ENCODE results near the gene IFT122.

Gene IFT122

DNA sequence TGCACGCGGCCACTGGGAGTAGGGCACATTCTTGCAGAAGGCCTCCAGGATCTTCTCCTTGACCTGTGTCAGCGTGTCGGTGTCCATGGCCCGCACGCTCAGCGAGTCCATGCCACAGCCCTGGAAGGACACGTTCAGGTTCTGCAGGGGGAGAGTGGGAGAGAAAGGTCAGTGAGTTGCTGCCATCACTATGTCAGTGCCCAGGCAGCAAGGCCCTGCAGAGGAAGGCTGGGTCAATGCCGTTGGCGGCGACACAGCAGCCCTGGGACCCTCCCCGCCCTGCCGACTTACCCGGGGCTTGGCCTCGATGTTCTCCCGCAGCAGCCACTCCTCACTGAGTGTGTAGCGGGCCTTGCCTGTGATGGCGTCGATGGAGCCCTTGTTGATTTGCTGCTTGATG, 122.8 kb downstream of the IFT122 start:
- DNase-seq = no peak

DNA sequence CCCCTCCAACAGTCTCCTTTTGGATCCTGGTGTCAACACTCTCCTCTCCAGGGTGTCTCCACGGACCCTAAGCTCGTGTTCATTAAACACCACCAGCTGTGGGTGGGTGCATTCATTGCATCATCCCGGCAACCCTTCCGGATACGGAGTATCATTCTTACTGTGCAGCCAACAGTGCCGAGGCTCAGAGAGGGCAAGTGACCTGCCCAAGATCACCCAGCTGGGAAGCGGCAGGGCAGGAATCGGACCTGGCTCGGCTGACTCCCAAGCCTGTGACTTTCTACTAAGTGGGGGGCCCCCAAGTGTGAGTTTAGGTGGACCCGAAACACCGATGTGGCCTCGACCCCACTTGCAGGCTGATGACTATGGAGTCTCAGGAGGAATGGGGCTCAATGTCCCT, 123.3 kb downstream of the IFT122 start:
- DNase-seq = no peak

DNA sequence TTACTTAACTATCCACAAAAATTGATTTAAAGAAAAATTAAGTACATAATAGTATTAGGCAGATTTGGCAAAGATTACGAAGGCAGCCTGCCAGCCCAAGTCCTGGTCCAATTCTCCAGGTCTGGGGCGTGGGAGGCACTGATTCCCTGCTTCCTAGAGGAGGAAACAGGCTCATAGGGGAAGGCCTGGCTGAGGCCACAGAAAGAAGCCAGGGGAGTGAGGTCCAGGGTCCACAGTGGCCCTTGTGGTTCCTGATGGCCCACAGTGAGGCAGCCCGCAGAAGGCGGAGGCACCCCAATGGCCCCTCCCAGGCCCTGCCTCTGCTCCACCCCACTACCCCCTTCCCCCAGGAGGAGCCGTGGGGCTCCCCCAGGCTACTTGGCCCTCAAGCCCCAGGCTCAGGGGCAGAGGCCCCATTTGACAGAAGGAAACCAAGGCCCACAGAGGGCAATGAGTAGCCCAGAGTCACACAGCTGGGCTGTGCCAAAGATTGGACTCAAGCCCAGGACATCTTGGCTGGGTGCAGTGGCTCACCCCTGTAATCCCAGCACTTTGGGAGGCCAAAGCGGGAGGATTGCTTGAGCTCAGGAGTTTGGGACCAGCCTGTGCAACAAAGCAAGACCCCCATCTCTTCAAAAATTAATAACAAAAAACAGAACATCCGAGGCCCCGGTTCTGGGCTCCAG, 124.0 kb downstream of the IFT122 start:
- DNase-seq = no peak

DNA sequence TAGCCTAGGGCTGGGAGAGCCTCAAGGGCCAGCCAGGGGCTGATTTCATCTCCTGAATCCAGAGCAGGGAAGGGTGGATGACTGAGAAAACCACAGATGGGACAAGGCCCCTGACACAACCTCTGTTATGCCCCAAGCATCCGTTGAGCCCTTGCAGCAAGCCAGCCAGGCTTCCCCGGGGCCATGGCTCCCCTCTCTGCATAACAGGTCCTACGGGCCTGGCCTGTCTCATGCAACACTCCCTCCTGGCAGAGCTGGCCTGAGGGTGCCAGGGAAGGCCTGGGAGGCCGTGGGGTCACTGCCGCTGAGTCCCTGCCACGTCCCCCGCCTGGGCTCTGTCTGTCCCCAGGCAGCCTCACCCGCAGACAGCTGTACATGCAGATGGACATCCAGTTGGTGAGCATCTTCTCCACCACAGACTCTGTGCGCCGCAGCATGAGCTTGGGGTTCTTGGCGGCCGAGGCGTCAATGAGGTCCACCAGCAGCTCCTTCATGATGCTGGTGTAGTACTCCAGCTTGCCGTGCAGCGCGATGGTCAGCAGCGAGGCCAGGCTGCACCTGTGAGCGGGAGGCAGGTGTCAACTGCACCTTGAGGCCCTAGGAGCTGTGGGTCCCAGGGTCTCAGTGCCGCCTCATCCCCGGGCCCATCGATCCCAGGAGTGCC, 125.1 kb downstream of the IFT122 start:
- no peak for DNase-seq

DNA sequence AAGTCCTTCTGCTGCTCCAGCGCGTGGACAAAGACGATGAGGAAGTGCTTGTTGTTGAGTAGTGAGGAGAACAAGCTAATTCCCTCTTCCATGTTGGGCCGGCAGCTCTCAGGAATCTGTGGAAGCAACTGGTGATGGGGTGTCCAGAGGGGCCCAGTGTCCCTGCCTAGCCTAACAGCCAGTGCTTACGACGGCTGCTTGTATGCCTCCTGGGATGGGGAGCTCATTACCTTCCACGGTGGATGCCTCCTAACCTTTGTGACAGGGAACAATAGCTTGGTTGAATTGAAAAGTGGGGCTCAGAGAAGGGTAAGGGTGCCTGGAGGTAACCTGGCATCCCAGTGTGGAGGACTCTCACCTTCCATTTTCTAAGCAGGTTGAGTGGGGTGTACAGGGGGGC, 125.9 kb downstream of the IFT122 start:
- DNase-seq = no peak

- DNase-seq = peak; percentile 43
Observed at GRCh38 chr3:129567176-129567705, 127.2 kb downstream of the IFT122 start.

GRCh38 chr3:129567939-129568338, 127.9 kb downstream of the IFT122 start:
- DNase-seq = no peak

- DNase-seq = no peak
Observed at GRCh38 chr3:129569856-129570255, 129.8 kb downstream of the IFT122 start.
